GM21360 (cell line): Measurements from ENCODE around the gene ACKR2.
"Not testable (repeated sequence)": the region's sequence is repeated elsewhere in the genome, so short reads cannot be mapped to it uniquely, and the experiment has no call there.

ENCODE experiments used
- ATAC-seq: cut with Tn5 transposase; IDR thresholded peaks from one replicate; pipeline ENCODE4 v1.9.1; 2021; ENCODE audit warnings: mild to moderate bottlenecking, moderate library complexity; ENCODE audit not compliant: unreplicated experiment

Gene ACKR2

GRCh38 chr3:42855219-42855546, 45.9 kb downstream of the ACKR2 start:
- no peak for ATAC-seq

DNA sequence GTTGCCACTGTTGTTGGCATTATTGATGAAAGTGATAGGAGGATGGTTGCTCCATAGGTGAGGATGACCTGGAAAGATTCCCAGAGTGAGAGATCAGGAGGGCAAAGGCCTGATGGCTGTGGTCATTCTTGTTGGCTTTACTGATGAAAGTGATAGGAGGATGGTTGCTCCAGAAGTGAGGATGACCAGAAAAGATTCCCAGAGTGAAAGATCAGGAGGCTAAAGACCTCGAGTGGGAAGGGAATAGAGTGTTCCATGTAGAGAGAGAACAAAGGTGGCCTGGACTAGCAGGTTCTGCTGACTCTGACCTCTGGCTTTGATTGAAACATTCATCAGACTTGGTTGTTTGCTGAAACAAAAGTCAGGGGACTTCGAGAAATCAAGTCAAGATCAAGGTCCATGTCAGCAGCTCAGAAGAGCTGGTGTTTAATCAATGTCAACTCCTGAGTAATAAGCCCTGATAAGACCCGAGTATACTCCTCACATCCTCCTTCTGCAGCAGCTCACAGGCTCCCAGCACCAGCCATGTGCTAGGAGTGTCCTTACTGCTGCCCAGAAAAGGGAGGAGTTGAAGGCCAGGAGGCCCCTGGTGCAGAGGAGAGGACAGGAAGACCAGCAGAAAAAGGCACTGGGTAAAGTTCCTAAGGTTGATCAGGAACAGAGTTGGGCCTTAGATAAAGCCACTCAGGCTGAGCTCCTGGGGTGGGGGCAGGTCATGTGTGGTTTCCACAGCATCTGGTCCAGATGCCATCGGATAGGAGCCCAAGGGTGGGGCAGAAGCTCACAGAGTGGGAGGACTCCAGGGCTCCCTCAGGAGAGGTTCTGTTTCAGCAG, 46.5 kb downstream of the ACKR2 start:
- ATAC-seq = no peak

DNA sequence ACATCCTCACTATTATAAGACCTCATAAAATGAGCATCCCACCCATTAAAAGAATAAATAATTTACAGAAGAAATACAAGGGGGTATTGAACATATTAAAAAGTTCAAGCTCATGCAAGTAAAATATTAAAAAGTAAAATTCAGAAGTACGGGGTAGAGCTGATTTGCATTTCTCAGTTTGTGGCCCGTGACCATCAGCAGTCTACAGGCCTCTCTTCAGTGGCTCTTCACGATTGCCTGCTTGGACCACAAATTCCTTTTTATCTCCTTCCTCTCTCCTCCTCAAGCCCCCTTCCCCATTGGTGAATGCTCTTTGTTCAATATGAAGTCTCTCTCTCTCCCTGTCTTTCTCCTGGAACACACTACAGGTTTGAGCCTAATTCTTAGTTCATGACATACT, 47.3 kb downstream of the ACKR2 start:
- no peak for ATAC-seq

- no peak for ATAC-seq
These were observed 55.2 kb downstream of the ACKR2 start for GRCh38 chr3:42864321-42864950.

DNA sequence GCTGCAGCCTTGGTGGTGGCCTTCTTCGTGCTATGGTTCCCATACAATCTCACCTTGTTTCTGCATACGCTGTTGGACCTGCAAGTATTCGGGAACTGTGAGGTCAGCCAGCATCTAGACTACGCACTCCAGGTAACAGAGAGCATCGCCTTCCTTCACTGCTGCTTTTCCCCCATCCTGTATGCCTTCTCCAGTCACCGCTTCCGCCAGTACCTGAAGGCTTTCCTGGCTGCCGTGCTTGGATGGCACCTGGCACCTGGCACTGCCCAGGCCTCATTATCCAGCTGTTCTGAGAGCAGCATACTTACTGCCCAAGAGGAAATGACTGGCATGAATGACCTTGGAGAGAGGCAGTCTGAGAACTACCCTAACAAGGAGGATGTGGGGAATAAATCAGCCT, 56.0 kb downstream of the ACKR2 start:
- ATAC-seq = no peak

GRCh38 chr3:42867138-42867537, 57.9 kb downstream of the ACKR2 start:
- no peak for ATAC-seq

GRCh38 chr3:42868841-42869240, 59.6 kb downstream of the ACKR2 start:
- ATAC-seq = no peak

DNA sequence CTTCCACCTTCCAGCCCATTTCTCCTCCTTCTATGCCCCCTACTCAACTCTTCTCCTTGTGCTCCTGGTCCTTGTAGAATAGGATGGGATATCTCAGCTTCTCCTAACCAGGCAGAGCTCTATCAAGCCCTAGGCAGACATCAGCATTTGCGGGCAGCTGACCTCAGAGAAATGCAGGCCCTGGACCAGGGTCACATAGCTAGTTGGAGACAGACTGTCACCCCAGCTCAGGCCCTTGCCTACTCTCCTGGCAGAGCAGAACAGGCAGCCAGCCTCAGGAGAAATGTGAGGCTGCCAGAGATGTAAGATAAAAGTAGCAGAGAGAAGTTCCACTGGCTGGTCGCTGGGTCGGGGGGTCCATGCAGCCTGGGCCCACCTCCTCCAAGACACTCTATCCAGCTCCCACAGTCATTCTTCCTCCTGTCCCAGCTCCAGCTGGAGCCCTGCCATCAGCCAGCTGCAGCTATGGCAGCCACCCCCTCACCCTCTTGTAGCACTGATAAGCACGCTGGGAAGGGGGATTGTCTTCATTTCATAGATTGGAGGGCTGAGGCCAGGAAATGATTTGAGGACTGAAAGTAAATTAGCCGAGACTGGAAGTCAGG, 62.4 kb downstream of the ACKR2 start:
- ATAC-seq = no peak

DNA sequence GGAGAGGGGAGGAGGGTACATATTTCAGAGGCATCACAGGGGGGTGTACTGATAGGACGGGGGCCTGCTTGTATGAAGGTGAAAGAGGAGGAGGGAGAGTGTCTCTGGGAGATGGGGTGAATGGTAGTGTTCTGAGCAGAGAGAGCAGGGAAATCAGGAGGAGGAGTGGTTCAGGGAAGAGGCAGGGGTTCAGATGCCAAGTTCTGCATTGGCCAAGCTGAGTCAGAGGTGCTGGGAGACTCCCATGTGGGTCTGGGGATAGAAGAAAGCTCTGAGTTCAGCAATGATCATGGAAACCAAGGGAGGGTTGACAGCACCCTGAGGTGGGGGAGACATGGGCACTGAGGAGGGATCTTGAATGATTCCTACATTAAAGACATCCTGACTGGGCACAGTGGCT, 63.5 kb downstream of the ACKR2 start:
- no peak for ATAC-seq

DNA sequence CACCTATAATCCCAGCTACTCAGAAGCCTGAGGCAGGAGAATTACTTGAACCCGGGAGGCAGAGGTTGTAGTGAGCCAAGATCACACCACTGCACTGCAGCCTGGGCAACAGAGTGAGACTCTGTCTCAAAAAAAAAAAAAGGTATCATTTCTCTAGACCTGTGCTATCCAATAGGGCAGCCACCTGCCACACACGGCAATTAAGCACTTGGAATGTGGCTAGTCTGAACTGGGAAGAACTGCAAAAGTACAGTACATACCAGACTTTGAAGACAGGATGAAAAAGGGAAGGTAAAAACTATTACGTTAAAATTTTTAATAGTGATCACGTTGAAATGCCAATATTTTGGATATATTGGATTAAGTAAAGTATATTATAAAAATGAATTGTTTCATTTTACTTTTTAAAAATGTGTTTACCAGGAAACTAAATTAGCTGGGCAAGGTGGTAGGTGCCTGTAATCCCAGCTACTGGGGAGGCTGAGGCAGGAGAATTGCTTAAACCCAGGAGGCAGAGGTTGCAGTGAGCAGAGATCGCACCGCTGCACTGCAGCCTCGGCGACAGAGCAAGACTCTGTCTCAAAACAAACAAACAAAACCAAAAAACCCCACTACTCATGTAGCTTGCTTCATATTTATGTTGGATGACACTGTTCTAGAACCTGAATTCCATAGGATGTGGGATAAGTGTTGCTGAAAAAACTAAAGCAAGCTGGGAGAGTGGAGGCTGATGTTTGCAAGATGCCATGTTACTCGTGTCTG, 64.2 kb downstream of the ACKR2 start:
- no peak for ATAC-seq

DNA sequence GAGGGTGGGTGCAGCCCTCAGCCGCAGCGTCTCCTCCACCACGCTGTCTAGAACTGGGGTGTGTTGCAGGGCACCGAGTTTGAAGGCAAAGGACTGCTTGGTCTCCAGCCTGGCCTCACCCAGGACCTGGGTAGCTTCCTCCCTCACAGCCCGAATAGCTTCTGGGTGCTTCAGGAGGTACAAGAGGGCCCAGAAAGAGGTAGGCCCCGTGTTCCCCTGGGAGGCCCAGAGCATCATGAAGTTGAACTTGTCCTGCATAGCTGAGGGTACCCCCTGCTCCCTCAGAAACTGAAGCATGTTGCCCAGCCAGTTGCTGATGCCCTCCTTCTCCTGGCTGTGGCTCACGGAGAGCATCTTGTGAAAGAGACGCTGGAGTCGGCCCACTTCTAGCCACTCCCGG, 65.5 kb downstream of the ACKR2 start:
- no peak for ATAC-seq

DNA sequence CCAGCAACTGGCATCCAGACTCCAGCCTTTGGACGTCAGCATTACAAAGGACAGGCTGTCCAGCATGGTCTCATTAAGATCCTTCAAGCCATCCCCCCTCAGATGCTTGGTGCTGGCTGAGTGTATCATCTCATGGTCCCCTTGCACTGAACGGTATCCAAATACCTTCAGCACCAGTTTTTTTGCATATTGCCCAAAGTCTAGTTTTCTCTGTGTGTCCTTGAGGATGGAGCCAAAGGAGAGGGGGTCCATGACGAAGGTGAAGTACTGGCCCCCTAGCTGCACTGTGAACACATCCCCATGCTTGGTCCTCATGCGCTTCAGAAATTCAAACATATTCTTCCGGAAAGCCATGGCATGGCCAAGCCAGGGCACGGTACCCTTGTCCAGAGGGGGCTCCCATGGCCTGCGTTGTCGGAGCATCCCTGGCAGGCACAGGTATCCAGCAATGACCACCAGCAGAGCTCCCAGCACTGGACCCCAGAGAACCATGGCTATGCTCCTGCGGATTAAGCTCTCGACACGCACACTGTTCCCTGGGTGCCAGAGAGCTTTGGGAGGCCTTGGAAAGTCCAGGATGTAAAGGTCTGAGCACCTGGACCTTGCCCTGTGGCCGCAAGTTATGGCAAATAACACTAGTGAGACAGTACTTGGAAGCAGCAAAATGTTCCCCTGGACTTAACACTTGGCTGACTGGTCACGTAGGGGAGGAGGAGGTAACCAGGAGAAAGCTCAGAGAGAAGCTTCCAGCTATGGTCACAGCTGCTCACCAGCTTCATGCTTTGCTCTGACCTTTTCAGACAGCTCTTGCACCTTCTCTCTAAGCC, 66.3 kb downstream of the ACKR2 start, which contains the start of gene CYP8B1:
Gene CYP8B1 (minus strand): TSS at position 555 of the 827 bp plus-strand sequence. CDS start 63 bp downstream, at position 492.
- no peak for ATAC-seq

DNA sequence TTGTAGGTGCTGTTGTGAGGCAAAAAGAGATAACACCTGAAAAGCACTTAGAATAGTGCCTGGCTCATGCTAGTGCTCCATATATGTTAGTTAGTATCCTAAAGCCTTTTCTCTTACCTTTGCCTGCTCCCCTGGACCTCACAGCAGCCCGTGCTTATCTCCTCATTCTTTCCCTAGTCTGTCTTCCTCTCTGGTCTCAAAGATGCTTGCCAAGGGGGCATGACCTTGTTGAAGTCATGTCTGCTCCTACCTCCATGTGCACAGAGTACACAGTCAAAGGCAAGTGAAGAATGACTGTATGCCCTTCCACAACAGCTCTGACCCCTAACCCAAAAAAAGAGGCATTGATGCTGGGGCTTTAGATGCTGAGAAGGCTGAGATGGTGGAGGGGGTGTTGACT, 67.2 kb downstream of the ACKR2 start:
- ATAC-seq = no peak

- ATAC-seq = no peak
These were observed 67.9 kb downstream of the ACKR2 start for GRCh38 chr3:42876940-42877720.

- ATAC-seq = no peak
These were observed 68.6 kb downstream of the ACKR2 start for GRCh38 chr3:42877881-42878280.

GRCh38 chr3:42880183-42880582, 70.9 kb downstream of the ACKR2 start:
- no peak for ATAC-seq

DNA sequence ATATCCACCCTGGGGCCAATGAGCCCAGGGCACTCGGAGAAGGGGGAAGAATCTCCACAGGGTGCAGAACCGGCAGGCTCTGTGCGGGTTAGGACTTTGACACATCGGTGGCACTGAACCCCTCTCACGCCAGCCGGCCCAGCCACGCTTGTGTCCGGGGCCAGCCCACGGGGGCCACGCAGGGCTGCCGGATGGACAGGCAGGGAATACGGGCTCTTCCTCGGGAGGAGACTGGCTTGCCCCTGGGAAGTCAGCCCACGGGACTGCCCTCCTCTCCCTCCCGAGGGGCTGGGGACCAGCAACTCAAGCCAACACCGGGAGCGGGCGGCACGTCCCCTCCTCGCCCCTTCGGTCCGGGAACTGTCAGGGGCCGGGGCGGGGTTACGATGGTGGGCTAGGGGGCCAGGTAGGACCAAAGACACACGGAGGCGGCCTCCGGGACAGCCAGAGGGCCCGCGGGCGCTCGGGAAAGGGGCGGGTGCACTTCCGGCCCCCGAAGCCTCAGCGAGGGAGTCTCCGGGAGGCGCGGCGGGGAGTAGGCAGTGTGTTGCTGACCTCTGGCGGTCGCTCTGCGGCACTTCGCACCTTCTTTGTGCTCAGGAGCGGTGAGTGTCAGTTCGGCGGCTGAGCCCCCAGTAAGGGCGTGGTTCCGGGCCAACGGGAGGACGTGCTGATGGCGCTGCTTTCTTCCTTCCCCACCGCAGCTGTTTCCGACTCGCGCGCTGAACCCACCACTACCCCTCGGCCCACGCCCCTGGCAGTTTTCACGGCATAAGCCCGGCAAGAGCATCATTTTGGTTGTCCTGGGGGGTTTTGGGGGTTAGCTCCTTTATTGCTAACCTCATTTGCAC, 71.6 kb downstream of the ACKR2 start:
- ATAC-seq = peak; percentile 92

DNA sequence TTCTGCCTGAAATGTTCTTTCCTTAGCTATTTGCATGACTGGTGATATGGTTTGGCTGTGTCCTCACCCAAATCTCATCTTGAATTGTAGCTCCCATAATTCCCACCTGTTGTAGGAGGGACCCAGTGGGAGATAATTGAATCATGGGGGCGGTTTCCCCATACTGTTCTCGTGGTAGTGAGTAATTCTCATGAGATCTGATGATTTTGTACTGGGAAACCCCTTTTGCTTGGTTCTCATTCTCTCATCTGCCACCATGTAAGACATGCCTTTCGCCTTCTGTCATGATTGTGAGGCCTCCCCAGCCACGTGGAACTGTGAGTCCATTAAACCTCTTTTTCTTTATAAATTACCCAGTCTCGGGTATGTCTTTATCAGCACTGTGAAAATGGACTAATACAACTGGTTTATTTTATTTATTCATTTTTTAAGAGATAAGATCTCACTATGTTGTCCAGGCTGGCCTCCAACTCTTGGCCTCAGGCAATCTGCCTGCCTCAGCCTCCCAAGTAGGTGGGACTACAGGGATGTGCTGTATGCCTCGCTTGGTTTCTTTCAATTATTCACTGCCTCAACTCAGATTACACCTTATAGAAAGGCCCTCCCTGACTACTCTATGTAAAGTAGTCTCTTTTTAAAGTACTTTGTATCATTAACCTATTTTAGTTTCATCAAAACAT, 74.1 kb downstream of the ACKR2 start:
- ATAC-seq = not testable (repeated sequence)
